Mesodermal cell (in vitro differentiated cells): ENCODE data around the gene OSTF1. TPM values are rescaled to one million over a fixed set of nuclear protein-coding genes. Genes with fewer than 3 reads are reported as not detected.

Experiments
- H3K27ac ChIP-seq: 2 replicates; pipeline ENCODE4 v1.7.0; 2013; ENCODE audit warnings: mild to moderate bottlenecking, low read depth, low read length, moderate library complexity; ENCODE audit not compliant: severe bottlenecking
- H3K36me3 ChIP-seq: 2 replicates; pipeline ENCODE4 v1.7.1; 2013; ENCODE audit warnings: mild to moderate bottlenecking, low read length, moderate library complexity; ENCODE audit not compliant: control insufficient read depth, insufficient read depth
- H3K4me1 ChIP-seq: one replicate; pipeline ENCODE4 v1.7.1; 2013; ENCODE audit warnings: mild to moderate bottlenecking, low read length; ENCODE audit not compliant: insufficient read depth, control insufficient read depth, poor library complexity, severe bottlenecking
- H3K4me3 ChIP-seq: 2 replicates; pipeline ENCODE4 v1.7.0; 2013; ENCODE audit warnings: low read length, control low read depth, mild to moderate bottlenecking; ENCODE audit not compliant: insufficient read depth, poor library complexity, severe bottlenecking; ENCODE audit errors: extremely low read depth
- H3K9me3 ChIP-seq: 2 replicates; pipeline ENCODE4 v1.7.1; 2013; ENCODE audit warnings: mild to moderate bottlenecking, low read length, moderate library complexity; ENCODE audit not compliant: control insufficient read depth
- WGBS, 2 experiments: methylation state at CpG; one replicate each; pipeline ENCODE4 v1.1.5; 2013; ENCODE audit warnings: missing lambda C conversion rate in 2 of 2; ENCODE audit not compliant: insufficient coverage in 2 of 2; 5-methylcytosine and 5-hydroxymethylcytosine counted together
- polyA plus RNA-seq, 2 experiments: library from polyadenylated mRNA; stranded (reverse); fragments of 50-300 nt; gene quantifications; one replicate each; pipeline ENCODE4 v1.2.3, GENCODE V29; 2013

OSTF1 gene
- 33.8 TPM for polyA plus RNA-seq (2013, experiment 1 of 2)
- 34.9 TPM for polyA plus RNA-seq (2013, experiment 2 of 2)

GRCh38 chr9:75087824-75088645 is at the start of gene OSTF1, which contains the start of gene NMRK1:
Gene OSTF1 (plus strand): TSS chr9:75088514. CDS start chr9:75088693, 179 bp downstream.
Gene NMRK1 (minus strand): TSS chr9:75088155. CDS start chr9:75083115, 5,040 bp downstream.
- Histone ChIP-seq H3K27ac (peak within 1 kb of the TSS; percentile 71), H3K4me1 (peaks cover 19% of the 10 kb centered on the region), H3K4me3 (peak within 1 kb of the TSS; percentile 92), H3K9me3 (no peaks in the 10 kb centered on the region), H3K36me3 (no peaks in the 10 kb centered on the region)
- 0% methylated on average over 43 to 83 of the region's 93 CpGs for WGBS, 2 experiments

- no peaks in the 10 kb centered on the region for H3K9me3 ChIP-seq
- H3K27ac ChIP-seq: no peak overlapping the region
- 100% methylated on average over 1 of the region's 3 CpGs for WGBS, 2 experiments
- H3K36me3 ChIP-seq: no peaks in the 10 kb centered on the region
- no peaks in the 10 kb centered on the region for H3K4me1 ChIP-seq
- no peak overlapping the region for H3K4me3 ChIP-seq
Measured at GRCh38 chr9:75039009-75039408, 49.3 kb upstream of the OSTF1 start.

- Histone ChIP-seq H3K9me3 (no peaks in the 10 kb centered on the region), H3K36me3 (no peaks in the 10 kb centered on the region), H3K4me1 (no peaks in the 10 kb centered on the region), H3K4me3 (no peak overlapping the region), H3K27ac (no peak overlapping the region)
- 89 to 93% methylated on average over 2 of the region's 3 CpGs for WGBS, 2 experiments
Measured at GRCh38 chr9:75039801-75040200, 48.5 kb upstream of the OSTF1 start.

GRCh38 chr9:75041041-75041440 is 47.3 kb upstream of the OSTF1 start:
- no peak overlapping the region for H3K27ac ChIP-seq
- H3K4me3 ChIP-seq: no peak overlapping the region
- WGBS, 2 experiments: 75 to 91% methylated on average over 1 of the region's 1 CpG
- no peaks in the 10 kb centered on the region for H3K9me3 ChIP-seq
- H3K36me3 ChIP-seq: no peaks in the 10 kb centered on the region
- H3K4me1 ChIP-seq: no peaks in the 10 kb centered on the region

GRCh38 chr9:75046725-75047345 is 41.5 kb upstream of the OSTF1 start:
- H3K27ac ChIP-seq: no peak overlapping the region
- H3K36me3 ChIP-seq: no peaks in the 10 kb centered on the region
- H3K9me3 ChIP-seq: no peaks in the 10 kb centered on the region
- 100% methylated on average over 1 to 2 of the region's 3 CpGs for WGBS, 2 experiments
- no peaks in the 10 kb centered on the region for H3K4me1 ChIP-seq
- no peak overlapping the region for H3K4me3 ChIP-seq

GRCh38 chr9:75047506-75047905 is 40.8 kb upstream of the OSTF1 start:
- Histone ChIP-seq H3K27ac (no peak overlapping the region), H3K36me3 (no peaks in the 10 kb centered on the region), H3K9me3 (no peaks in the 10 kb centered on the region), H3K4me1 (no peaks in the 10 kb centered on the region), H3K4me3 (no peak overlapping the region)
- WGBS, 2 experiments: 80 to 100% methylated on average over 1 of the region's 2 CpGs

DNA sequence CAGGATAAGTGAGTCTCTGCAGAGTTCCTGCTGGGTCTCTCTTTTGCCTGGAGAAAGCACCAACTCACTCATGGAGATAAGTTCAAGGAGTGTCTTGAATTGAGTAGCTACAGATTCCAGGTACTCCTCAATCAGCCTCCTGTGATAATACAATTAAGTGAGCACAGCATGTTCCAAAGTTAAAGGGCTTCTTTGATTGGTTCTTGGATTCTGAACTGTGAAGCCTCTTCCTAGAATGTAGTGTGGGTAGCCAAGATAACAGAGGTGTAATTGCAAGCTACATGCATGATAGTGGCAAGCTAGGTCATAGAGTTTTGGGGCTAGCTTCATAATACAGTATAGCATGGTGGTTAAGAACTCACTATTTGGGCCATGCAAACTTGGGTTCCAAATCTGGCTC is 37.0 kb upstream of the OSTF1 start:
- no peak overlapping the region for H3K27ac ChIP-seq
- H3K4me1 ChIP-seq: no peaks in the 10 kb centered on the region
- H3K4me3 ChIP-seq: no peak overlapping the region
- no peaks in the 10 kb centered on the region for H3K9me3 ChIP-seq
- no peaks in the 10 kb centered on the region for H3K36me3 ChIP-seq

GRCh38 chr9:75053869-75054268 is 34.4 kb upstream of the OSTF1 start:
- H3K9me3 ChIP-seq: no peaks in the 10 kb centered on the region

DNA sequence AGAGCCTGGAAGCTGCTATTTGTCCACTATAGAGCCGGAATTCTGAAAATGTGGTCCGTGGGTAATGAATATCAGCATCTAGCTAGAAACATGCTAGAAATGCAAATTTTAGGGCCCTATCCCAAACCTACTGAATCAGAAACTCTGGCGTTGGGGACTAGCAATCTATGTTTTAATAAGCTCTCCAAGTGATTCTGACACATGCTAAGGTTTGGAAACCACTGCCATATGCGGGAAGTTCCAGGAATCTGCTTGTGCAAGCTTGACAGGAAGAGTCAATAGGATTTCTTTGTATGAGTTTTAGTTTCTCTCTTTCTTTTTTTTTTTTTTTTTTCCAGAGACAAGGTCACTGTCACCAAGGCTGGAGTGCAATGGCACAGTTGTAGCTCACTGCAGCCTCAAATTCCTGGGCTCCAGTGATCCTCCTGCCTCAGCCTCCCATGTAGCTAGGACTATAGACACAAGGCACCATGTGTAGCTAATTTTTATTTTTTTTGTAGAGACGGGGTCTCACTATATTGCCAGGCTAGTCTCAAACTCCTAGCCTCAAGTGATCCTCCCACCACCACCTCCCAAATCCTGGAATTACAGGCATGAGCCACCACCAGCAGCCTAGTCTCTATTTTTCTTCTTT is 33.8 kb upstream of the OSTF1 start:
- no peak overlapping the region for H3K4me3 ChIP-seq
- H3K27ac ChIP-seq: no peak overlapping the region
- H3K4me1 ChIP-seq: no peaks in the 10 kb centered on the region
- WGBS, 2 experiments: 90 to 100% methylated on average over 1 to 3 of the region's 5 CpGs
- no peaks in the 10 kb centered on the region for H3K36me3 ChIP-seq
- no peaks in the 10 kb centered on the region for H3K9me3 ChIP-seq

More at GRCh38 chr9:75053869-75054268, 34.4 kb upstream of the OSTF1 start:
- 88 to 89% methylated on average over 1 of the region's 1 CpG for WGBS, 2 experiments
- H3K36me3 ChIP-seq: no peaks in the 10 kb centered on the region
- no peaks in the 10 kb centered on the region for H3K4me1 ChIP-seq
- H3K27ac ChIP-seq: no peak overlapping the region
- H3K4me3 ChIP-seq: no peak overlapping the region

DNA sequence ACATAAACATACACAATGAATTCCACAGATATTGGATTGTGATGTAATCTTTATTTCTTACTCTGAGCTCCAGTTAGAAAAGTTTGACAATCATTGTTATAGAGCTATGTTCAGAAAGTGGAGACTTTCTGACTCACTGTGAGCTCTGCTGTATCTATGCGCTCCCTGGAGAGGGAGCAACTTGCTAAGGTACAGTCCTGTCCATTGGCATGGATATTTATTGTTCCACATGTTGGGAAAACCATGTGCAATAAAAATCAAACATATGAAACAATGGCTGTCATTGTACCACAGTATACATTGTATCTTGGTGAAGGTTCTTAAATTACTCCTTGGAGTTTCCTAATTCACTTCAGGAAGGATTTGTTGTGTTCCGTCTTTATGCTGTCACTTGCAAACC is 27.1 kb upstream of the OSTF1 start:
- H3K4me3 ChIP-seq: no peak overlapping the region
- WGBS, 2 experiments: 86 to 100% methylated on average over 1 of the region's 2 CpGs
- H3K9me3 ChIP-seq: no peaks in the 10 kb centered on the region
- H3K36me3 ChIP-seq: no peaks in the 10 kb centered on the region
- no peaks in the 10 kb centered on the region for H3K4me1 ChIP-seq
- no peak overlapping the region for H3K27ac ChIP-seq
